Retina (tissue), 1 donor: ENCODE measurements around the gene F3.

Experiments used
- DNase-seq: peaks from one replicate; pipeline ENCODE4 v3.0.0-alpha.2; 2016

Gene F3

DNA sequence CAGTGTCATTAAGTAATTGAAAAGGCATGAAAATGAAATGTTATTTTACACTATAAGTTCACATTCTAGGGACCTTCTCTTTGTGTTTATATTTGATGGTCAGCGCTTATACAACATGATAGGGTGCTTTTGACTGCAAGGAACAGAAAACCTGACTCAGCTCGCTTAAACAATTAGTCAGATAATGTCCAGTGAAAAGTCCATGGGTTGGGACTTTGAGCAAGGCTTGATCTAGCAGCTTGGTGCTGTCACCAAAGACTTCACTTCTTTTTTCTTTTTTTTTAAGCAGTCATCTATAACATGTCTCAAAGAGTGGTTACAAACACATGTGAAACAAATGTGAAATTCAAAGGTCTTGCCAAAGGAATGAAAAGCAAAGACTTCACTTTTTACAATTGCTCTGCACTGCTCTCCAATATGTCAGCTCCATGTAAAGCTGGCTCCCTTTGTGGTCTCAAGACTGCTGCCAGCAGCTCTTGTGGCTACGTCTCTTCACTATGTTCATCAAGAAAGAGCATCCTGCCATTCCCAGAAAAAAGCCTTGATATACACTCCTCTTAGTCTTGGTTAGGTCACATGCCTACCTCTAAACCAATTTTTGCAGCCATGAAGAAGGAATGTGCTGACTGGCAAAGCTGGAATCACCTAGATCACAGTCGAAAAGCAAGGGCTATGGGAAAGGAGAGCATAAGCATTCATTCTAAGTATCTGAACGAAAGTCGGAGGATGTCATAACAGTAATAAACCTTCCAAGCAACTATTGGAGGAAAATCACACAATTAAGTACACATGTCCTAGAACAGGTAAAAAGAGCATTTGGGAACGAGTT, 15.2 kb downstream of the F3 start:
- DNase-seq = no peak

DNA sequence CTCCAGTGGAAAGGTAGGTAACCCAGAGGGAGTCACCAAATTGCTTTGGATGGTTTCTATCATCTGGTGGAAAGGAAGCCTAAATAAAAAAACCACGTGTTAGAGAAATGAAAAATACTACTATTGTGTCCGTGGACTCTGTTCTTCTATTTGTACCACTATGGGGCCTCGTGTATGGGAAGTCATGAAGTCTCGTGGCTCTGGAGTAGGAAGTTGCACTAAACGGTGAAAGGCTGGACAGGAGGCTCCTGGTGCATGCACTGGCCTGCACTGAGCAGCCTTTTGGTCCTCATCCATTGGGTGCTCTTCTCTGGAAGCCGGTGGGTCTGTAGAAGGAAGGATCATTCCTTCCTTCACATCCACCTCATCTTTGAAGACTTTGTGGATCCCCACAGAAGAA, 17.0 kb downstream of the F3 start:
- no peak for DNase-seq

DNA sequence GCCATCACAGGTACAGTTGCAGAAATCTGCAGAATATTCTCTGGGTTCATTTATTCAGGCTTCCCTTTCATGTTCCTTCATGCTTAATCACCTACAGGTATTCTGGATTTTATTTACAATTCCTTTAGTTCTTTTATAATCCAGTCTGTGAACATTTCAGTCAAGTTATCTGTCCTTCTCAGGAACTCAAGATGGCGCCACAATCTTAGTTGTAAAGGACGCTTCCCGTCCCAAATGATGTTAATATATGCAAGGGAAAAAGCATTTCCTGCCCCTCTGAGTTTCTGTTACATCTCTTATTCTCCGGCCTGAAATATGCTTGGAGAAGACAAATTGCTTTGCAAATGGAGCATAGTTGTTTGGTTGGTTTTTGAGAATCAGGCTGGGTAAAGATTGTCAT, 19.3 kb downstream of the F3 start:
- DNase-seq = no peak

DNA sequence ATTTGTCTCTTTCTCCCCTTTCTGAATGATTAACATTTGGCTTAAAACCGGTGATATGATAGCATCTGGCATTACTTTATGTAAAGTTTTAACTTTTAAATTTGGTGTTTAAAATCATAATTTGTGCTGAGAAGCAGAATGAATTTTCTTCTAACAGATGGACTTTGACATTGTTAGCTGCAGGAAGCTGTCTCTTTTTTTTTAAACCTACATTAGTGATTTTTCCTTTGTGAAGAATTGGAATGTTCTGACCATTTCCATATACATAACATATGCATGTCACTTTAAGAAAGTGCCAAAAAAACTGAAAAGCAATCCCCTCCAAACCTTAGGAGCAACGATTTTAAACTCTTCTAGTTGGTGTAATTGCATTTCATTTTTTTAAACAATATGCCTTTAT, 22.2 kb downstream of the F3 start:
- DNase-seq = no peak

DNA sequence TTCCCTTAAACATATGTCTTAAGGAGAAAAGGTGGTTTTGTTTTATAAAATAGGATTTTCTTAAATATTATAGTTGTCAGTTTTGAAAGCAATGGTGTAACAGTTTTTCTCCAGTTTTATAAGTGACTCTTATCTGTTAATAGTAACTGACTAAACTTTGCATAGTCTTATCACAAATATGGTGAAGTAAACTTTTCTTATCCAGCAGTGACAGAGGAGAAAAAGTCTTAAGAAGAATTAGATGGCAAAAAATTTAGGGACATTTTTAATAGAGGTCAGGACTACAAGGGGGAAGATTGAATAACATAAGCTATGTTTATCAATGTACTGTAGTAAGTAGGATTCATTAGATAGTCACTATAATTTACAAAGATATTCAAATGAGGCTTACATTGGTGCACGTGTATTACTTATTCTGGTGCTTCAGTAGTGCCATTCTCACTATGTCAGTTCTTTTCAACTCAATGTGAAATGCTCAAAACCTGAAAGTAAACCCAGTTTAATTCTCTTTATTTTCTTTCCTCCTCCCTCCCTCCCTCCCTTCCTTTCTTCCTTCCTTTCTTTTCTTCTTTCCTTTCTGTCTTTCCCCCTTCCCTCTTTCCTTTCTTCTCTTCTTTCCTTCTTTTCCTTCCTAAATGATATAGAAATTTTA, 26.1 kb downstream of the F3 start:
- no peak for DNase-seq

DNA sequence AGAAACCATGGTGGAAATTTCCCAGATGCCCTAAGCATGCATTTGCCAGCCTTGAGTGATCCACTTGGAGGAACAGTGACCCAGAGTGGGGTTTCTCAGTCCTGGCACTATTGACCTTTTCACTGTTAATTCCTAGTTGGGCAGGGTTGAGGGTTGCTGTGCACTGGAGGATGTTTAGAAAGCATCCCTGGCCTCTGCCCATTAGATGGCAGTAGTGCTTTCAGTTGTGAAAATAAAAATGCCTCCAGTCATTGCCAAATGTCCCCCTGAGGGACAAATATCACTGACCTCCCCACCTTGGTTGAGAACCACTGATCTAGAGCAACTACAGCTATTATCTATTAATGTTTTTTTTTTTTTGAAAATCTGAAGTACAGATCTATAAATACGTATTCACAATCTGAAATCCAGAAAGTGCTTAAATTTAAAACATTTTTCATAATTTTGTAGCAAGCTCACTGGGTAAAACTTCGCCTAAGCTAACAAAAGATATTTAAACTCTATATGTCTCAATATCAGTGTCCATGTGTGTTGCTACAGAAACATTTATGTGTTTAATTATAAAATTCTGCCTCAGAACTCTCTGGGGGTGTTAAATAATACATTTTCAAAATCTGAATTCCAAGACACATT, 27.3 kb downstream of the F3 start:
- peak; percentile 44 for DNase-seq

DNA sequence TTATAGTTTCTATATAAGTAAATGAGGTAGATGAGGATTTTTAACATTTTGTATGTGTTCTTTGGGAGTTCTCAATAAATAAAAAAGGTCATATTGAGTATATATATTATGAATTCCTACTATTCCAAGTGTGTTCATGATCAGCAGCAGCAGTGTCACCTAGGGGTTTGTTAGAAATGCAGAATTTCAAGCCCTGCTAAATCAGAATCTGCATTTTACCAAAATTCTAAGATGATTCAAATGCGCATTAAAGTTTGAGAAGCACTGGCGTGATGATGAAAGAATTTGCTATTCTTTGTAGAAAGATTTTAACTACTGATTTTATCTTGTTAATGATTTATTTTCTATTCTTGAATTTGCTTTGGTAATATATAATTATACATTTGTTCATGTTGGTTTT, 28.7 kb downstream of the F3 start:
- no peak for DNase-seq

DNA sequence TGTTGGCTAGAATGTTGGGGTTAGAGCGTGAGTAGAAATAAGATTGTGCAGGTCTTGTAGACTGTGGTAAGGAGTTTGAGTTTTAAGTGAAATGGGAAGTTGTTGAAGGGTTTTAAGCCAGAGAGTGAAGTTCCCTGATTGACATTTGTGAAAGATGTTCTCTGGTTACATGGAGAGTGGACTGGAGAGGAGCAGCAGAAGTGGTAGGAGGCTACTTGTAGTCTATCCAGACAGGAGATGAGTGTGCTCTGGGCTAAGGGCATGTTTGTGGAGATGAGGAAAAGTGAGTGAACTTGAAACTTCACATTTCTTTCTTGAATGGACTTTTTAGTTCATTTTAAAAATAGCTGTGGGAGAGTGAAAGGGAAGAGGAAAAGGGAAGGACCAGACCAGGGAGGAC, 37.0 kb downstream of the F3 start:
- DNase-seq = no peak

DNA sequence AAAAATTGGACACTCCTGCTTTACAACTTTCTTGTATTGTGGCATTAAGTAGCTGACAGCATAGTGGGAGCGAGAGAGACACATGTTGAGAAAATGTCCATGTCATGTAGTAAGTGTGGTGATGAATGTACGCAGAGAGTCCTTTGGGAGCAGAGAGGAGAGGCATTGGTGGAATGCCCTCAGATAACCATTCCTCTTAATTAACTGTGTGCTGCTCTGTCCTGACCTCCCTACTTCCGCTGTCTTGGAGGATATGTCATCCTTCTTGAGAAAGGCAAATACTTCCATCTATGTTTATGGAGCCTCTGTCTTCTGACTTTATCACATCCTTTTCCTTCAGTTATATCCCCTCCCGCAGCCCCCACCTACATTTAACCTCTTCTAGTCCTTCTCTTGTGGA, 38.4 kb downstream of the F3 start:
- DNase-seq = peak; percentile 17

DNA sequence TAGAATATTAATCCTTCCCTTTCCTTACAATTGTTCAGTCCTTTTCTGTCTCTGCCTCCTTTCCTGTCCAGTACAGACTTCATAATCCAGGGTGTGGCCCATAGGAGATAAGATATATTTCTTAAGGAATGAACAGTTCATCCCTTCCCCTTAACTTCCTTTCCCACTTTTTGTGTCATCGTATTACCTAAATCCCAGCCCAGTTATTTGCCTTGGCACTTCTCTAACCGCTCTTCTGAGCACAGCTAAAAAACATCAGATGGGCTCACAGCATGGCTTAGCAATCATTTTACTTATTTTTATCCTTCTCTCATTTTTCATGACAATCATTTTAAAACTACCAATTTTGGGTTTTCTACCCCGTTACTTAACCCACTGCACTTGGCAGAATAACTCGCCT, 39.6 kb downstream of the F3 start:
- no peak for DNase-seq

DNA sequence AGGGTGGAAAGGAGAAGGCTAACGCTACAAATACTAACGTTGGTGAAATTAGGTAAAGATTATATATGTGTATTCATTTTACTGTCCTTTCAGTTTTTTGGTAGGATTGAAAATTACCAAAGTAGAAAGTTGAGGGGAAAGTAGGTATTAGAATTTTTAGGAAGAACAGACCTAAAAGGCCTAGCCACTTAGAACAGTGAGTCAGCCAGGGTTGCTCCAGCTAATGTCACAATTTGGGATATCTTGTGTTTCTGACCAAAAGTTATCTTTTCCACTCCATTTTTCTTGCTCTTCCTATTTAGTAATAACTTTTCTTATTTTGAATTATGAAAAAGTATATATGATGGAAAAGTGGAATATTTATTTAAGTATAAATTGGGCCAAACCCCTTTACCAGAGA, 40.1 kb downstream of the F3 start:
- no peak for DNase-seq

DNA sequence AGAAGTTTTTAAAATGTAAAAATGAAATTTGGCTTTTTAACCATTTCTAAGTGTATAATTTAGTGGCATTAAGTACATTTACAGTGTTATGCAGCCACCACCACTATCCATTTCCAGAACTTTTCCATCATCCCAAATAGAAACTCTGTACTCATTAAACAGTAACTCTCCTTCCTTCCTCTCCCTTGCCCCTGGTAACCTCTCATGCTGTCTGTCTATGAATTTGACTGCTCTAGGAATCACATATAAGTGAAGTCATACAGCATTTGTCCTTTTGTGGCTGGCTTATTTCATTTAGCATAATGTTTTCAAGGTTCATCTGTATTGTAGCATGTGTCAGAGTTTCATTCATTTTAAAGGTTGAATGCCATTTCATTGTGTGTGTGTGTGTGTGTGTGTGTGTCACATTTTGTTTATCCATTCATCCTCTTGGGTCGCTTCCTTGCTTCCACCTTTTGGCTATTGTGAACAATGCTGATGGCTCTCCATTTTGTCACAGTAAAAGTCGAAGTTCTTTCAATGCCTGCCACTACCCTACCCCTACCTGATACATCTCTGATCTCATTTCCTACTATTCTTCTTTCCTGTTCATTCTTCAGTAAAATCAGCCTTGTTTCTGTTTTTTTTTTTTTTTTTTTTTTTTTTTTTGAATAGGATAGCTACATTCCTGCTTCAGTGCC, 45.3 kb downstream of the F3 start:
- no peak for DNase-seq

DNA sequence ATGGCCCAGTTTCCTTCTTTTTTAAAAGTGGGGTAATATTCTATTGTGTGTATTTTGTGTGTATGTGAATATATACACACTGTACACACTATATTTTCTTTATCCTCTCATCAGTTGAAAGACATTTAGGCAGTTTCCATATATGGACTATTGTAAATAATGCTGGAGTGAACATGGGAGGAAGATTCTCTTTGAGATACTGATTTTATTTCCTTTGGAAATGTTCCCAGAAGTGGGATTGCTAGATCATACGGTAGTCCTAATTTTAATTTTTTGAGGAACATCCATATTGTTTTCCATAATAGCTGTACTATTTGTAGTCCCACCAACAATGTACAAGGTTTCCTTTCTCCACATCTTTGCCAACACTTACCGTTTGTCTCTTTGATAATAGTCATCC, 51.0 kb downstream of the F3 start:
- DNase-seq = no peak

DNA sequence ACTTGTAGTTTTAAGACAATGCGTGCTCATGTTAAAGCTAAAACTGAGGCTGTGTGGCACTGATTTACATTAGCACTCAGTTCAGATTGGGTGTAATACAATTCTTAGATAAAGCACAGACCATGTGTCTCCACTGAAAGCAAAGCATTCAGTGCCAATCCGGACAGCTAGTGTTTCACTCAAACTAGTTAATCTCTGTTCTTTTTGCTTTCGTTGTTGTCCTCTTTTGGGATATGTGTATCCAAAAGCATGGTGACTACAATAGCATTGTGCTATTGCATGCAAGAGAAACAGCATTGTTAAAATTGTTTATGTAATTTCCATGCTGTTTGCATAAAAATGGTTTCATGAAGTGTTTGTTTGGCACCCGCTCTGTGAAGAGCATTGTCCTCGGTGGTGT, 54.6 kb downstream of the F3 start:
- DNase-seq = no peak

DNA sequence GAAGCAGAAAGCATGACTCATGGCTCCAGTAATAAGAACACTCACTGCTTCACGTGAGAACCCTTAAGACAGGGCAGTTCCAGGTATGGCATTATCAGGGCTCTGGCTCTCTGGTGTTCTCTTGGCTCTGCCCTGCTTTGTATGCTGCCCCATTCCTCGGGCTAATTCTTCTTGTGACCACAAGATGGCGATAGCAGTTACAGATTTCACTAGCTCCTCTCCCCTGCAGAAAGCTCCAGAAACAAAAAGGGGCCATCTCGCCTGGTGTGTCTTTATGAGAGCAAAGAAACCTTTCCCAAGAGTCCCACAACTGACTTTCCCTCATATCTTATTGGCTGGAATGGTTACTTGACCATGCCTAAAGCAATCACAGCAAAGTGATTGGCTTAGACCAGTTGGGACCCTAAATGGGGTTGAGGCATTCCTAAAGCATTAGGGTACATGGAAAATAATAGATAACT, 60.1 kb downstream of the F3 start:
- DNase-seq = peak; percentile 71

DNA sequence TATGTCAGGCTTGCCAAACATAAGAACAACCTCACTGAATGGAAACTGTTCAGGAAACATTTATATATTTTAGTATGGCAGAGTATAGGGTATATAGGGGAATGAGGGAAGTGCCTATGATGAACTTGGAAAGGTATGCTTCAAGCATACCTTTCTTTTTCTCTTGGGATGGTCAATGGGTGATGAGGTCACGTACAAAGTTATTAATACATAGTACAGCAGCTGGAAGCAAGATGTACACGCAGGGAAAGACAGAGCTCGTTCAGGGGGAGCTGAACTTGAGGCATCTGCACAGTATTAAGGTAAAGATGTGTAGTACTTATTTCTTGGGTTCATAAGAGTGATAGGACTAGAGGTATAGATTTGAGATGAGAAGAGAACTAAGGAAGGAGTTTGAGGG, 61.9 kb downstream of the F3 start:
- DNase-seq = no peak
